OCI-LY7 (cell line): ENCODE data around the gene IL4.

Source experiments
- EZH2phosphoT487 ChIP-seq: fragments of 200-600 bp; sonication (generic); IDR thresholded peaks from 2 replicates; pipeline ENCODE4 v1.6.1; 2018; ENCODE audit warnings: low read depth, borderline replicate concordance, mild to moderate bottlenecking, mixed run types, antibody characterized with exemption, low read length, moderate library complexity, mixed read lengths
- TF ChIP-seq, protein P1 (sequence below): fragments of 200-600 bp; sonication (generic); conservative IDR thresholded peaks from 2 replicates; pipeline ENCODE4 v1.5.1; 2014; ENCODE audit warnings: mild to moderate bottlenecking, antibody characterized with exemption, low read length, moderate library complexity, mixed read lengths

DNA sequence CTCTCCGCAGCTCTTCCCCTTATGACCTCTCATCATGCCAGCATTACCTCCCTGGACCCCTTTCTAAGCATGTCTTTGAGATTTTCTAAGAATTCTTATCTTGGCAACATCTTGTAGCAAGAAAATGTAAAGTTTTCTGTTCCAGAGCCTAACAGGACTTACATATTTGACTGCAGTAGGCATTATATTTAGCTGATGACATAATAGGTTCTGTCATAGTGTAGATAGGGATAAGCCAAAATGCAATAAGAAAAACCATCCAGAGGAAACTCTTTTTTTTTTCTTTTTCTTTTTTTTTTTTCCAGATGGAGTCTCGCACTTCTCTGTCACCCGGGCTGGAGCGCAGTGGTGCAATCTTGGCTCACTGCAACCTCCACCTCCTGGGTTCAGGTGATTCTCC, 36.5 kb upstream of the IL4 start:
- TF ChIP-seq, protein P1, sequence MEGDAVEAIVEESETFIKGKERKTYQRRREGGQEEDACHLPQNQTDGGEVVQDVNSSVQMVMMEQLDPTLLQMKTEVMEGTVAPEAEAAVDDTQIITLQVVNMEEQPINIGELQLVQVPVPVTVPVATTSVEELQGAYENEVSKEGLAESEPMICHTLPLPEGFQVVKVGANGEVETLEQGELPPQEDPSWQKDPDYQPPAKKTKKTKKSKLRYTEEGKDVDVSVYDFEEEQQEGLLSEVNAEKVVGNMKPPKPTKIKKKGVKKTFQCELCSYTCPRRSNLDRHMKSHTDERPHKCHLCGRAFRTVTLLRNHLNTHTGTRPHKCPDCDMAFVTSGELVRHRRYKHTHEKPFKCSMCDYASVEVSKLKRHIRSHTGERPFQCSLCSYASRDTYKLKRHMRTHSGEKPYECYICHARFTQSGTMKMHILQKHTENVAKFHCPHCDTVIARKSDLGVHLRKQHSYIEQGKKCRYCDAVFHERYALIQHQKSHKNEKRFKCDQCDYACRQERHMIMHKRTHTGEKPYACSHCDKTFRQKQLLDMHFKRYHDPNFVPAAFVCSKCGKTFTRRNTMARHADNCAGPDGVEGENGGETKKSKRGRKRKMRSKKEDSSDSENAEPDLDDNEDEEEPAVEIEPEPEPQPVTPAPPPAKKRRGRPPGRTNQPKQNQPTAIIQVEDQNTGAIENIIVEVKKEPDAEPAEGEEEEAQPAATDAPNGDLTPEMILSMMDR = no peak
- no peak for TF ChIP-seq EZH2phosphoT487
